IPS-15b (cell line): ENCODE measurements around the gene GART.

Source experiments
- H3K27me3 ChIP-seq: one replicate; pipeline ENCODE4 v1.6.1; 2013; ENCODE audit warnings: low read length; ENCODE audit not compliant: control insufficient read depth, insufficient read depth
- H3K36me3 ChIP-seq: one replicate; pipeline ENCODE4 v1.6.1; 2013; ENCODE audit warnings: low read length; ENCODE audit not compliant: control insufficient read depth, insufficient read depth
- H3K4me1 ChIP-seq: one replicate; pipeline ENCODE4 v1.6.1; 2013; ENCODE audit warnings: mild to moderate bottlenecking, low read length; ENCODE audit not compliant: control insufficient read depth, insufficient read depth
- H3K4me3 ChIP-seq: one replicate; pipeline ENCODE4 v1.5.1; 2013; ENCODE audit warnings: low read depth, low read length
- H3K9ac ChIP-seq: one replicate; pipeline ENCODE4 v1.6.1; 2013; ENCODE audit warnings: low read depth, mild to moderate bottlenecking, low read length
- H3K9me3 ChIP-seq: one replicate; pipeline ENCODE4 v1.6.1; 2013; ENCODE audit warnings: mild to moderate bottlenecking, low read length; ENCODE audit not compliant: control insufficient read depth, insufficient read depth

GART gene

GRCh38 chr21:33505833-33506232 is 36.1 kb downstream of the GART start:
- H3K4me1 ChIP-seq, result no peaks in the 10 kb centered on the region
- H3K9me3 ChIP-seq, result no peaks in the 10 kb centered on the region
- no peaks in the 10 kb centered on the region for H3K27me3 ChIP-seq
- H3K36me3 ChIP-seq, result peaks cover 42% of the 10 kb centered on the region
- H3K9ac ChIP-seq, result no peak overlapping the region
- no peak overlapping the region for H3K4me3 ChIP-seq

GRCh38 chr21:33496345-33496744 is 45.6 kb downstream of the GART start:
- Histone ChIP-seq H3K4me3 (no peak overlapping the region), H3K9ac (no peak overlapping the region), H3K9me3 (no peaks in the 10 kb centered on the region), H3K27me3 (no peaks in the 10 kb centered on the region), H3K36me3 (no peaks in the 10 kb centered on the region), H3K4me1 (peaks cover 9% of the 10 kb centered on the region)

GRCh38 chr21:33495743-33496142 is 46.2 kb downstream of the GART start:
- H3K4me3 ChIP-seq, result no peak overlapping the region
- no peaks in the 10 kb centered on the region for H3K36me3 ChIP-seq
- no peak overlapping the region for H3K9ac ChIP-seq
- H3K9me3 ChIP-seq, result no peaks in the 10 kb centered on the region
- no peaks in the 10 kb centered on the region for H3K27me3 ChIP-seq
- H3K4me1 ChIP-seq, result peaks cover 9% of the 10 kb centered on the region

DNA sequence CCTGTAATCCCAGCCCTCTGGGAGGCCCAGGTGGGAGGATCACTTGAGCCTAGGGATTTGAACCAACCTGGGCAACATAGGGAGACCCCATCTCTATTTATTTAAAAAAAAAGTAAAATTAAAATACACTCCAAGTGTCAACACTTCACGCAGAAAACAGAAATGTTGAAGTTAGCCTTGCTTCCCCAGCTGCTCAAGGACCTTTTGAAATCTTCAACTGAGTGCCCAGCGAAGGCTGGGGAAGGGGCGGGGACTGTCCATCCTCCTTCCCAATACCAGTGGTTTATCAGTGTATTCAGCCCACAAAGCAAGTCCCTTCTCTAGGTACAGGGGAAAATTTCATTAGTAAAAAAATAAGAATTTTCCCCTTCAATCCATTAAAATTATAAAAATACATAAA is 48.2 kb downstream of the GART start:
- H3K4me1 ChIP-seq, result peaks cover 9% of the 10 kb centered on the region
- H3K27me3 ChIP-seq, result no peaks in the 10 kb centered on the region

GRCh38 chr21:33492571-33492970 is 49.3 kb downstream of the GART start:
- Histone ChIP-seq H3K27me3 (no peaks in the 10 kb centered on the region), H3K4me3 (no peak overlapping the region), H3K9me3 (no peaks in the 10 kb centered on the region), H3K4me1 (peaks cover 9% of the 10 kb centered on the region), H3K36me3 (peaks cover 2% of the 10 kb centered on the region), H3K9ac (no peak overlapping the region)

More for the DNA sequence above, 48.2 kb downstream of the GART start:
- no peak overlapping the region for H3K9ac ChIP-seq
- H3K36me3 ChIP-seq, result peaks cover 2% of the 10 kb centered on the region
- no peaks in the 10 kb centered on the region for H3K9me3 ChIP-seq
- no peak overlapping the region for H3K4me3 ChIP-seq

DNA sequence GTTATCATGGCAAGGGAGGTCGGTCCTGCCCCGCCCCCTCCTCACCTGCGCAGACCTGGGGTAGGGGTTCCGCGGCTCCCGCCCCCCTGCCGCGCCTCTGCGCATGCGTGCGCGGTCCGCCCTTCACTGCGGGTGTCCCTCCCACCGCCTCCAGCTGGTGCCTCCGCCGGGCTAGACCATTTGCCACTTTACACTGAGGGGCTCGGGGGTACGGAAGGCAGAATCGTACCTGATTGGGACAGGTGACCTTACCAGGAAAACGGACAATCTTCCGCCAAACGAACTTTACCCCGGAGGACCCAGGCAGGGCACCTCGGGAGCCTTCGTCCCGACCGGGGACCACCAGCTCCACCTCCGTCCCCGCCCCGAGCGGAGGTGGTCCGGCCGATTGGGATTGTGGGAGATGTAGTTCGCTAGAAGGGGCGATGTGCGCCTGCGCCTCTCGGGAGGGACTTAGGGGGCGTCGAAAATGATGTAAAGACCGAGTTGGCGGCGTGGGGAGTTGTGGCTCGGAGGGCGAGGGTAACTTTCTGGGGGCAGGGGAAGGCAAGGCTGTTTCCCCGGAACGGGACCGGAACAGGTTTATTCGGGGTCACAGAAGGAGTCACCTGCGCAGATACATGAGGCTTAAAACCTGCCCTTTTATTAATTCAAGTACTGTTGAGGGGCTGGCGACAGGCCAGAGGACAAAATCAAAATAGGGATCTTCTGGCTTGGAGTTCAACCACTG is 50.4 kb downstream of the GART start, which contains the start of gene DNAJC28:
DNAJC28 (minus strand) TSS at position 344 of the 730 bp plus-strand sequence. CDS start 2,323 bp downstream, outside the sequence.
- Histone ChIP-seq H3K9ac (peak within 1 kb of the TSS; percentile 84), H3K27me3 (no peaks in the 10 kb centered on the region), H3K4me1 (peaks cover 6% of the 10 kb centered on the region), H3K4me3 (peak within 1 kb of the TSS; percentile 97), H3K36me3 (peaks cover 2% of the 10 kb centered on the region), H3K9me3 (no peaks in the 10 kb centered on the region)

DNA sequence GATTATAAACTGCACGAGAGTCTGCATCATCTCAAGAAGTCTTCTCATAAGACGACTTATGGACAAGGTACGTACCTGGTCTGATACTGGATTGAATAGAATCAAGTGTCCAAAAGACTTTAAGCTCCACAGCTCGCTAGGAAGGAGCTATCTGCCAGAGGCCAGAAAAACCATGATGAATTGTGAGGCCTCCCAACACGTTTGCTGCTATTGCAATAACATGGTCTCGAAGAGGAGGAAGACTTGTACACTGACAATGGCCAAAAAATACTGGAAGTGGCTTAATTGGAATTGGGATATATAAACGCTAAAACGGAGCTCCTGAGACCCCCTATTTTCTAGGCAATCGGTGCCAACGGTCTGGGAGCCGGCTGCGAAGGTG is 50.9 kb downstream of the GART start:
- Histone ChIP-seq H3K9ac (no peak overlapping the region), H3K4me1 (peaks cover under 1% of the 10 kb centered on the region), H3K4me3 (peak overlapping the region; percentile 97), H3K9me3 (no peaks in the 10 kb centered on the region), H3K36me3 (peaks cover 2% of the 10 kb centered on the region), H3K27me3 (no peaks in the 10 kb centered on the region)

DNA sequence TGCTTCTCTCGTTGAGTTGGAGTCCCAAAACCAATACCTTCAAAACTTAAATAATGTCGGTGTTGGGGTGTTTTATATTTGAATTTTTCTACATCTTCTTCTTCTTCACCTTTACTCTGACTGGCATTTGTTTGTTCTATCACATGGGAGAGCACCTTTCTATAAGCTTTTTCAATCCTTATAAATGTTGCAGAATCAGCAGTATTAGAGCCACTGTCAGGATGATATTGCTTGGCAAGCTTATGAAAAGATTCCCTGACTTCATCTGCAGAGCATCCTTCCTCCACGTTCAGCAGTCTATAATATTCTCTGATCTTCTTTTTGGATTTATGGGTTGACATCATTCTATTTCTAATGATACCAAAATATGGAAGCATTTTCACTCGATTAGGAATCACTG is 53.0 kb downstream of the GART start:
- H3K9me3 ChIP-seq, result no peaks in the 10 kb centered on the region

GRCh38 chr21:33487996-33488395 is 53.9 kb downstream of the GART start:
- peaks cover 2% of the 10 kb centered on the region for H3K36me3 ChIP-seq
- H3K9ac ChIP-seq, result no peak overlapping the region
- no peaks in the 10 kb centered on the region for H3K4me1 ChIP-seq
- H3K4me3 ChIP-seq, result no peak overlapping the region
- H3K27me3 ChIP-seq, result no peaks in the 10 kb centered on the region
- no peaks in the 10 kb centered on the region for H3K9me3 ChIP-seq

More for the DNA sequence above, 53.0 kb downstream of the GART start:
- Histone ChIP-seq H3K27me3 (no peaks in the 10 kb centered on the region), H3K4me1 (no peaks in the 10 kb centered on the region), H3K36me3 (peaks cover 2% of the 10 kb centered on the region), H3K4me3 (no peak overlapping the region), H3K9ac (no peak overlapping the region)

- H3K4me1 ChIP-seq, result peaks cover 4% of the 10 kb centered on the region
- no peak overlapping the region for H3K9ac ChIP-seq
- no peak overlapping the region for H3K4me3 ChIP-seq
- H3K36me3 ChIP-seq, result no peaks in the 10 kb centered on the region
- H3K27me3 ChIP-seq, result peaks cover 2% of the 10 kb centered on the region
- no peaks in the 10 kb centered on the region for H3K9me3 ChIP-seq
Measured at GRCh38 chr21:33481314-33481943, 60.5 kb downstream of the GART start.

DNA sequence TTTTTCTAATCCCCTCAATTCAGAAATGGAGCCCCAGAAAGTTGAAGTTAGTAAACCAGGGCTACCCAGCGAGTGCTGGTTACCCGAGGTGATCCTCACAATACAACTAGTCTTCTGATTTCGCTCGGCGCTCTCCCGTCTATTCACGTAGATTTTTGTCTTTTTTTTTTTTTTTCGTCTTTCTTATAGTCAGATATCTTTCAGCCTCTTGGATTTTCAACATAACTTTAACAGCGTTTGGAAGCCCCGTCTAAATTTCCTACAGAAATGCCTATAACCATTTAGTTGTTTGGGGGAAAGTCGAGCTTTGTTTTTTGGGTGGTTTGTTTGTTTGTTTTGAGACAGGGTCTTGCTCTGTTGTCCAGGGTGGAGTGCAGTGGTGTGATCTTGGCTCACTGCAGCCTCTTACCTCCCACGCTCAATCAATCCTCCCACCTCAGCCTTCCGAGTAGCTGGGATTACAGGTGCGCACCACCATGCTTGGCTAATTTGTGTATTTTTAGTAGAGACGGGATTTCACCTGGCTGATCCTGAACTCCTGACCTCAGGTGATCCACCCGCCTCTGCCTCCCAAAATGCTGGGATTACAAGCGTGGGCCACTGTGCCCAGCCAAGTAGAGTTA is 61.3 kb downstream of the GART start:
- H3K9ac ChIP-seq, result peak overlapping the region; percentile 68
- H3K4me3 ChIP-seq, result peak overlapping the region; percentile 92
- no peaks in the 10 kb centered on the region for H3K9me3 ChIP-seq
- H3K36me3 ChIP-seq, result no peaks in the 10 kb centered on the region
- peaks cover 4% of the 10 kb centered on the region for H3K4me1 ChIP-seq
- H3K27me3 ChIP-seq, result peaks cover 2% of the 10 kb centered on the region
